GM12875 (cell line): Measurements from ENCODE around the gene LRRC25.

ENCODE experiments used
- H3K4me3 ChIP-seq: one replicate; pipeline ENCODE4 v1.5.1; 2011; ENCODE audit warnings: low read depth, low read length, control low read depth
- TF ChIP-seq, protein P1 (sequence below): IDR thresholded peaks from 2 replicates; pipeline ENCODE4 v1.5.1; 2011; ENCODE audit warnings: low read depth, mild to moderate bottlenecking, control low read depth, inconsistent platforms, low read length, moderate library complexity, borderline replicate concordance; ENCODE audit not compliant: insufficient read depth

LRRC25 gene

DNA sequence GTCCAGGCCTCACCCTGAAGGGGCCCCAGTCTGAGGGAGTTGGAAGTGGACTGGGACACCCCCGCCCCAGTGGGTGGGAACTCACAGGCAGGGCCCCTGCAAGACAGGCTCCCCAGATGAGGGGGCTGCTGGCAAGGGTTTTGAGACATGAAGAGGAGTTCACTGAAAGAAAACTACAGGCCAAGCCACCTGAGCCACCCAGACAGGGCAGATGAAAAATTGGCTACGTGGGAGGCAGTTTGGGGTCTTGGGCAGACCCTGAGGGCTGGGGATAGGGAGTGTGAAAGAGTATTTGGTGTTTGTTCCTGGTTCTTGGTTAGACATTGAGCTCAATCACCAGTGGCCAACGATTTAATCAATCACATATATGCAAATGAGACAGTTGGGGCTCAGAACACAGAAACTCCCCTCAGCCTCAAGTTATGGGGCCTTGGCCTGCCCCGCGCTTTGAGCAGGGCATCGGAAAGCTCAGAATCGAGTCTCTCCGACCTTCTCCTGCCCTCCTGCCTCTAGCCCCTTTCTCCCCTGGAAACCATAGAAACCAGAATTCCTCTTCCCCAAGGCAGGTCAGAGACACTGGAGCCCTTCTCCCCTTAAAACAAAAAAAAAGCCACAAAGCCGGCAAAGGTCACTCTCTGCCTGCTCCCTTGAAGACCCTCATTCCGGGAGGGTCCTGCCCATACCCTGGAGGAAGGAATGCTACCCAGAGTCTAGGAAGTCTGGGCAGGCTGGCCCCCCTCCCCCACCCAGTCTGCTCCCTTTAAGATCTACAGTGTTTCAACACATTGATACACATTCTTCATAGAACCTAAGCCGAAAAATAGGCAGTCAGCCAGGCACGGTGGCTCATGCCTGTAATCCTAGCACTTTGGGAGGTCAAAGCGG is 41.8 kb upstream of the LRRC25 start:
- no peak overlapping the region for H3K4me3 ChIP-seq
- TF ChIP-seq, protein P1, sequence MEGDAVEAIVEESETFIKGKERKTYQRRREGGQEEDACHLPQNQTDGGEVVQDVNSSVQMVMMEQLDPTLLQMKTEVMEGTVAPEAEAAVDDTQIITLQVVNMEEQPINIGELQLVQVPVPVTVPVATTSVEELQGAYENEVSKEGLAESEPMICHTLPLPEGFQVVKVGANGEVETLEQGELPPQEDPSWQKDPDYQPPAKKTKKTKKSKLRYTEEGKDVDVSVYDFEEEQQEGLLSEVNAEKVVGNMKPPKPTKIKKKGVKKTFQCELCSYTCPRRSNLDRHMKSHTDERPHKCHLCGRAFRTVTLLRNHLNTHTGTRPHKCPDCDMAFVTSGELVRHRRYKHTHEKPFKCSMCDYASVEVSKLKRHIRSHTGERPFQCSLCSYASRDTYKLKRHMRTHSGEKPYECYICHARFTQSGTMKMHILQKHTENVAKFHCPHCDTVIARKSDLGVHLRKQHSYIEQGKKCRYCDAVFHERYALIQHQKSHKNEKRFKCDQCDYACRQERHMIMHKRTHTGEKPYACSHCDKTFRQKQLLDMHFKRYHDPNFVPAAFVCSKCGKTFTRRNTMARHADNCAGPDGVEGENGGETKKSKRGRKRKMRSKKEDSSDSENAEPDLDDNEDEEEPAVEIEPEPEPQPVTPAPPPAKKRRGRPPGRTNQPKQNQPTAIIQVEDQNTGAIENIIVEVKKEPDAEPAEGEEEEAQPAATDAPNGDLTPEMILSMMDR = no peak

GRCh38 chr19:18438331-18439024 is 41.1 kb upstream of the LRRC25 start:
- no peak overlapping the region for H3K4me3 ChIP-seq
- TF ChIP-seq, protein P1 = no peak

DNA sequence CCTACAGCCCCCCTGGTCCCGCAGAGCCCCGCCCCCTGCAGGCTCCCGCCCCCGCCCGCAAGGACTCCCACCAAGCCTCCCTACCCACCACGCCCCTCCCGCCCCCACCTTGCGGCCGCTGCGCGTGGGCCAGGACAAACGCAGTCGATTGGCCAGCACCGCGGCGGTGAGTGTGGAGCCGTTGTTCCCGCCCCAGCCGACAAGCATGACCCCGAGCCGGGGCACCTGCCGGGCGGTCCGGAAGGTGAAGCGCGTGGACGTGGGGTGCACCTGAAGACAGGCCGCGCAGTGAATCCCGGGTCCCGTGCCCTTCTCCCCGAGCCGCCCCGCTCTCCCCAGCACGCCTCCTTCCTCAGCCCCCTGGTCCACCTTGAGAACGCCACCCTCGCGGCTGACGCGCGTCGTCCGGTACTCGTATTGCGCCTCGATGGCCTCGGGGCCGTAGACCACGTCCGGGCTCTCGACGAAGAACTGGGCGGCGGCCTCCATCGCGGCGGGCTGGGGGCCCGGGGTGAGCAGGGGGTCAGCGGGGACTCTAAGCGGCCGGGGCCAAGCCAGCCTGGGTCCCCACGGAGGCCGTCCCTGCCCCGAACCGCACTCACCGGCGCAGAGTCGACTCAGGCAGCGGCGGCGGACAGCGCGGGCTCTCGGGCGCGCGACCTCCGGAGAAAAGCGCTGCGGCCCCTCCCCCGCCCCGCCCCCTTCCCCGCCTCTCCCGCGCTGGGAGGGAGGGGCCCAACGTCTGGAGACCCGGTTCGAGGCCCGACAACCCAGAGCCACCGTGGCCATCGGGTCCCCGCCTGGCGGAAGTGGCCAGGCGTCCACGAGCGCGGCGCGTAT is 40.3 kb upstream of the LRRC25 start, which contains the start of gene ISYNA1:
Gene ISYNA1, minus strand, starts transcription at position 643 of the 840 bp plus-strand sequence. Its CDS starts 154 bp downstream, at position 489.
- H3K4me3 ChIP-seq = peak within 1 kb of the TSS; percentile 54
- TF ChIP-seq, protein P1 = no peak

- peak overlapping the region; percentile 54 for H3K4me3 ChIP-seq
- TF ChIP-seq, protein P1 = 0 out of 2 replicates have a peak, but pooled peaks have one; percentile 16
Observed at GRCh38 chr19:18436671-18437490, 39.5 kb upstream of the LRRC25 start.

- TF ChIP-seq, protein P1 = no peak
- H3K4me3 ChIP-seq = no peak overlapping the region
Observed at GRCh38 chr19:18435842-18436670, 38.6 kb upstream of the LRRC25 start.
